ENCODE results near the gene RNF26. TPM values are rescaled to one million over a fixed set of nuclear protein-coding genes. Genes with fewer than 3 reads are reported as not detected.
A peak's percentile ranks its signal among the peaks of the same experiment; 100 is the strongest.

RNF26 gene
- total and polyA plus RNA-seq, 2 of the 13 experiments (the other 11 are each of a cell fraction or from before 2014, with no cell fraction given), result 11.9 to 26.3 TPM

- TF ChIP-seq ZNF18 (CRISPR knock-in tag; IDR thresholded peaks at IDR 0.05; ENCODE audit: insufficient replicate concordance) (peak; percentile 41), SAFB2 (CRISPR knock-in tag; IDR thresholded peaks at IDR 0.05; ENCODE audit: borderline replicate concordance, low read depth) (0 out of 2 replicates have a peak, but pooled peaks have one; percentile 30), HHEX (CRISPR knock-in tag; IDR thresholded peaks at IDR 0.05) (no peak), ZBTB43 (CRISPR knock-in tag; conservative IDR thresholded peaks at IDR 0.05) (no peak), NR3C1 (CRISPR knock-in tag; IDR thresholded peaks at IDR 0.05) (no peak), ATF3 (CRISPR knock-in tag; IDR thresholded peaks at IDR 0.05) (peak; percentile 89), REL (CRISPR knock-in tag; conservative IDR thresholded peaks at IDR 0.05) (no peak), TAF1 (CRISPR knock-in tag; IDR thresholded peaks at IDR 0.05) (no peak), SNRNP70 (IDR thresholded peaks at IDR 0.05; ENCODE audit: low read depth, low read length) (no peak), KDM3A (CRISPR knock-in tag; IDR thresholded peaks at IDR 0.05; ENCODE audit: low read depth) (peak; percentile 52; the same call in 1 of the 2 replicates), KDM5A (IDR thresholded peaks at IDR 0.05; ENCODE audit: borderline replicate concordance, low read length) (no peak), TFDP1 (CRISPR knock-in tag; IDR thresholded peaks at IDR 0.05; ENCODE audit: borderline replicate concordance) (no peak; the same call in 1 of the 2 replicates), HNRNPK (IDR thresholded peaks at IDR 0.05; ENCODE audit: low read depth, low read length, poor library complexity, severe bottlenecking) (peak; percentile 15), ZFP37 (CRISPR knock-in tag; IDR thresholded peaks at IDR 0.05; ENCODE audit: borderline replicate concordance) (no peak), MLX (CRISPR knock-in tag; IDR thresholded peaks at IDR 0.05) (no peak), MATR3 (CRISPR knock-in tag; IDR thresholded peaks at IDR 0.05) (no peak), CC2D1A (CRISPR knock-in tag; IDR thresholded peaks at IDR 0.05) (no peak), SKIL (CRISPR knock-in tag; IDR thresholded peaks at IDR 0.05; ENCODE audit: borderline replicate concordance) (0 out of 2 replicates have a peak, but pooled peaks have one; percentile 23), DDIT3 (CRISPR knock-in tag; IDR thresholded peaks at IDR 0.05) (no peak), ZNF30 (CRISPR knock-in tag; IDR thresholded peaks at IDR 0.05) (no peak), BRCA1 (CRISPR knock-in tag; IDR thresholded peaks at IDR 0.05) (peak; percentile 74; the same call in 1 of the 2 replicates), ZNF720 (CRISPR knock-in tag; IDR thresholded peaks at IDR 0.05) (no peak)
Observed at GRCh38 chr11:119368121-119369034, 34.1 kb downstream of the RNF26 start (continued).
